DND-41 (cell line): ENCODE measurements around the gene RRP12.

Experiments
- ATAC-seq: fragments of 200-7000 bp; cut with Tn5 transposase; 3 replicates; pipeline ENCODE4 v1.9.1; 2021; ENCODE audit warnings: low read depth; ENCODE audit not compliant: insufficient read depth
- DNase-seq: peaks from one replicate; pipeline ENCODE4 v3.0.0-alpha.2; 2020
- H2AFZ ChIP-seq: 2 replicates; pipeline ENCODE4 v1.6.0; 2012; ENCODE audit warnings: low read depth, low read length
- H3K27ac ChIP-seq: 2 replicates; pipeline ENCODE4 v1.5.1; 2012; ENCODE audit warnings: low read length, inconsistent platforms
- H3K27me3 ChIP-seq: fragments of 200-600 bp; sonication (generic); 2 replicates; pipeline ENCODE4 v1.6.0; 2012; ENCODE audit warnings: low read length, mild to moderate bottlenecking, inconsistent platforms; ENCODE audit not compliant: insufficient read depth, poor library complexity
- H3K36me3 ChIP-seq: 2 replicates; pipeline ENCODE4 v1.5.1; 2012; ENCODE audit warnings: low read length, inconsistent platforms; ENCODE audit not compliant: insufficient read depth
- H3K4me1 ChIP-seq: 2 replicates; pipeline ENCODE4 v1.5.1; 2012; ENCODE audit warnings: mild to moderate bottlenecking, low read length; ENCODE audit not compliant: insufficient read depth
- H3K4me2 ChIP-seq: 2 replicates; pipeline ENCODE4 v1.6.0; 2012; ENCODE audit warnings: mild to moderate bottlenecking, moderate library complexity, low read length, inconsistent platforms; ENCODE audit not compliant: insufficient read depth
- H3K4me3 ChIP-seq, 2 experiments: fragments of 200-600 bp in 1 of 2; shearing (Covaris generic) in 1 of 2; 2 replicates each; pipeline ENCODE4 v1.5.1; 2012 to 2016; ENCODE audit warnings: inconsistent platforms in 2 of 2, low read length in 2 of 2, mild to moderate bottlenecking in 2 of 2, low read depth in 1 of 2, moderate library complexity in 1 of 2
- H3K79me2 ChIP-seq: 2 replicates; pipeline ENCODE4 v1.6.0; 2012; ENCODE audit warnings: low read length, inconsistent platforms; ENCODE audit not compliant: insufficient read depth
- H3K9ac ChIP-seq: 2 replicates; pipeline ENCODE4 v1.6.0; 2012; ENCODE audit warnings: low read depth, mild to moderate bottlenecking, inconsistent platforms, low read length, moderate library complexity
- H3K9me3 ChIP-seq: 2 replicates; pipeline ENCODE4 v1.5.1; 2012; ENCODE audit warnings: low read length, moderate library complexity, mild to moderate bottlenecking, inconsistent platforms; ENCODE audit not compliant: insufficient read depth, severe bottlenecking
- H4K20me1 ChIP-seq: 2 replicates; pipeline ENCODE4 v1.6.0; 2012; ENCODE audit warnings: low read length; ENCODE audit not compliant: insufficient read depth
- EZH2 ChIP-seq: IDR thresholded peaks from 3 replicates; pipeline ENCODE4 v1.6.1; 2012; ENCODE audit warnings: borderline replicate concordance, low read depth, mild to moderate bottlenecking, moderate library complexity, low read length, inconsistent platforms; ENCODE audit not compliant: severe bottlenecking
- TF ChIP-seq, protein P1 (sequence below): IDR thresholded peaks from 2 replicates; pipeline ENCODE4 v1.5.1; 2012; ENCODE audit warnings: borderline replicate concordance, low read length, moderate library complexity, mild to moderate bottlenecking; ENCODE audit not compliant: poor library complexity, severe bottlenecking; ENCODE audit errors: extremely low read depth

Gene RRP12

DNA sequence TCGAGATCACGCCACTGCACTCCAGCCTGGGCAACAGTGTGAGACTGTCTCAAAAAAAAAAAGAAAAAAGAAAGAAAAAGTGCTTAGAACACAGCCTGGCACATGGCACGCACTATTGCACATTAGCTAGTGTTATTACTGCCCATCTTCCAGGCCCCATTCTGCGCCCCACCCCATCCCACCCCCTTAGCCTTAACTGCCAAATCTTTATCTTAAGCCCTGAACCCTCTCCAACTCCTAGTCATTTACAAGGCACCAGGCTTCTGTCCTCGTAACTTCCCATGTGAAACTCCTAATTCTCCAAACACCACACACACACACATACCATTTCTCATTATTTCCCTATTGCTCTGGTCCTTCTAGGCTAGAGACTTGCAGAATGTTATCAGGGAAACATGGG, 71.4 kb downstream of the RRP12 start:
- Histone ChIP-seq H3K27me3 (no peaks in the 10 kb centered on the region), H3K79me2 (peaks cover 30% of the 10 kb centered on the region), H3K4me3 (no peak overlapping the region), H3K9me3 (no peaks in the 10 kb centered on the region), H3K4me1 (peaks cover 28% of the 10 kb centered on the region), H3K4me2 (no peak overlapping the region), H3K36me3 (peaks cover 11% of the 10 kb centered on the region), H3K27ac (no peak overlapping the region), H3K9ac (no peak overlapping the region), H4K20me1 (peaks cover 35% of the 10 kb centered on the region), H2AFZ (no peak overlapping the region)
- TF ChIP-seq, protein P1, sequence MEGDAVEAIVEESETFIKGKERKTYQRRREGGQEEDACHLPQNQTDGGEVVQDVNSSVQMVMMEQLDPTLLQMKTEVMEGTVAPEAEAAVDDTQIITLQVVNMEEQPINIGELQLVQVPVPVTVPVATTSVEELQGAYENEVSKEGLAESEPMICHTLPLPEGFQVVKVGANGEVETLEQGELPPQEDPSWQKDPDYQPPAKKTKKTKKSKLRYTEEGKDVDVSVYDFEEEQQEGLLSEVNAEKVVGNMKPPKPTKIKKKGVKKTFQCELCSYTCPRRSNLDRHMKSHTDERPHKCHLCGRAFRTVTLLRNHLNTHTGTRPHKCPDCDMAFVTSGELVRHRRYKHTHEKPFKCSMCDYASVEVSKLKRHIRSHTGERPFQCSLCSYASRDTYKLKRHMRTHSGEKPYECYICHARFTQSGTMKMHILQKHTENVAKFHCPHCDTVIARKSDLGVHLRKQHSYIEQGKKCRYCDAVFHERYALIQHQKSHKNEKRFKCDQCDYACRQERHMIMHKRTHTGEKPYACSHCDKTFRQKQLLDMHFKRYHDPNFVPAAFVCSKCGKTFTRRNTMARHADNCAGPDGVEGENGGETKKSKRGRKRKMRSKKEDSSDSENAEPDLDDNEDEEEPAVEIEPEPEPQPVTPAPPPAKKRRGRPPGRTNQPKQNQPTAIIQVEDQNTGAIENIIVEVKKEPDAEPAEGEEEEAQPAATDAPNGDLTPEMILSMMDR, result no peak
- no peak for TF ChIP-seq EZH2
- no peak for ATAC-seq
- DNase-seq, result no peak

DNA sequence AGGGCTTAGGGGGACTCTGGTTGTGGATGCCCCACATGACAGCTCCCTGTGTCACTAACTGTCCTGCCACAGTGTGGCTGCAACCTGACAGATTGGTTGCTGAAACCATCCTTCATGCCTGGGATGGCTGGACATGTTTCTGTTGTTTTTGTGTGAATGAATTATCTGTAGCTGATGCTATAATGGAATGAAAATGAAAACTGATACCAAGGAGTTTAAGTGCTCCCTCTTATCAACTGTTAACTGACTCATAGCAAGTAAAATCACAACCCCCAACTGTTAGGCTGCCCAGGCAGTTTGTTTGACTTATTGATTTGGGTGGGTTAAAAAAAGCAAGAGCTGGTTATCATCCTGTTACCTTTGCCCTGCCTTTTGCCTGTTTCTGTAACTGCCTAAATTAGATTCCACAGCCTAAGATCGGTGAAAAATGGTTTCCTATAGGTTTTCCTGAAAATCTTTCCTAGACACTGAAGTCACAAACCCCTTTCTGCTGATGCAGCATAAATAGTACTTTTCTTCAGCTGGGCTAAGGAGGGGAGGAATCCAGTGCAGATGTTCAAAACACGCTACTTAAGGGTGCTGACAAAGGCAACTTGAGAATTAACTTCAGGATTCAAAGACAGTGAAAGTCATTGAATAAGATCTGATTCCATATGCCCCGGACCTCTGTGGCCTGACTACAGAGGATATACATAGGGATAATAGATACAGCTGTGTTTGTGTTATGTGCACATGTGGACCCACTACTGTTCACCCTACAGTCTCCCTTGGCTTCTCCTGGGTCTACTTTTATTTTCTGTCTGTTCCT, 72.3 kb downstream of the RRP12 start:
- peaks cover 35% of the 10 kb centered on the region for H4K20me1 ChIP-seq
- peaks cover 28% of the 10 kb centered on the region for H3K4me1 ChIP-seq
- no peak overlapping the region for H3K4me2 ChIP-seq
- no peak overlapping the region for H3K27ac ChIP-seq
- H2AFZ ChIP-seq, result no peak overlapping the region
- no peak for ATAC-seq
- no peak overlapping the region for H3K4me3 ChIP-seq
- TF ChIP-seq EZH2, result no peak
- TF ChIP-seq, protein P1, result no peak
- no peaks in the 10 kb centered on the region for H3K27me3 ChIP-seq
- no peak for DNase-seq
- no peak overlapping the region for H3K9ac ChIP-seq
- peaks cover 27% of the 10 kb centered on the region for H3K79me2 ChIP-seq
- peaks cover 11% of the 10 kb centered on the region for H3K36me3 ChIP-seq
- H3K9me3 ChIP-seq, result no peaks in the 10 kb centered on the region

DNA sequence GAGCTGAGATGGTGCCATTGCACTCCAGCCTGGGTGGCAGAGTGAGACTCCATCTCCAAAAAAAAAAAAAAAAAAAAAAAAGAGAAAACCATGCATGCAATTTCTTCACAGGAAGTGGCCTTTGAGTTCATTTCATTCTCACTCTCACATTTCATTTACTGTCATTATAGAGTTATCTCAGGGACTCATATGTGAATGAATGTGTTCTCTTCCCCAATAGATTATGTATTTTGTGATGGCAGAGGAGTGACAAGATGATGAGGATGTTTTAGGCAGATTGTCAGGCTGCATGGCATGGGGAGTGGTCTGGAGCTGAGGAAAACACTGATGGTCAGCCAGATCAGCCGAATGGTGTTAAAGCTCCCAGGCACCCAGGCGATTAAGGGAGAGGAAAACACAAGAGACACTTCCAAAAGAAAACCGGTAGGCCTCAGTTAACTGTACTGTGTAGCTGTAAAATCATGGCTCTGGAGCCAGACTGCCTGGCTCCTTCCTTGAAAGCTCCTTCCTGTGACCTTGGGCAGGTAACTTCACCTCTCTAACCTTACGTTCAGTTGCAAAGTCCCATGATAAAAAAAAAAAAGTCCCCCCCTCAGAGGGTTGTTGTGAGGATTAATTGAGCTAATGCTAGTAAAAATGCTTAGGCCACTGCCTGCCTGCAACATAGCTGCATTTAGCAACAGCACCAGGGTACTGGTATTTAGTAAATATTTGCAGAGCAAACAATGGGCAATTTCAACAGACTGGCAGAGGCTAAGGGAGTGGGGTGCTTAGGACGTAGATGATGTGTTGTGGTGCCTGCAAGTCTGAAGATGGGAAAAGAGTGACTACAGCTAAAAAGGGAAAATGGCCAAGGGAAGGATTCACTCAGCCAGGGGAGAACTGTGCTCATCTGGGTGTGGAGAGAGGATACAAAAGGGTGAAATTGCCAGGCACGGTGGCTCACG, 73.5 kb downstream of the RRP12 start:
- ATAC-seq (no peak), DNase-seq (no peak)
- Histone ChIP-seq H3K4me2 (no peak overlapping the region), H3K27ac (no peak overlapping the region), H3K27me3 (no peaks in the 10 kb centered on the region), H2AFZ (no peak overlapping the region), H4K20me1 (peaks cover 24% of the 10 kb centered on the region), H3K9ac (no peak overlapping the region), H3K79me2 (peaks cover 15% of the 10 kb centered on the region), H3K4me3 (no peak overlapping the region), H3K4me1 (peaks cover 16% of the 10 kb centered on the region), H3K36me3 (peaks cover 11% of the 10 kb centered on the region; the same call in 1 of the 2 replicates), H3K9me3 (no peaks in the 10 kb centered on the region)
- no peak for TF ChIP-seq EZH2
- TF ChIP-seq, protein P1, result no peak
